BLaER1 (cell line): ENCODE results near the gene SLIT3.

ENCODE experiments used
- H3K27ac ChIP-seq: shearing (Covaris generic); formaldehyde crosslinking; 2 replicates; pipeline ENCODE4 v1.8.1; 2022
- H3K27me3 ChIP-seq: shearing (Covaris generic); formaldehyde crosslinking; 2 replicates; pipeline ENCODE4 v1.8.1; 2022
- H3K36me3 ChIP-seq: shearing (Covaris generic); formaldehyde crosslinking; 2 replicates; pipeline ENCODE4 v1.8.1; 2022
- H3K4me1 ChIP-seq: shearing (Covaris generic); formaldehyde crosslinking; 2 replicates; pipeline ENCODE4 v1.8.1; 2022
- H3K4me2 ChIP-seq: shearing (Covaris generic); formaldehyde crosslinking; 2 replicates; pipeline ENCODE4 v1.8.1; 2022
- H3K4me3 ChIP-seq: shearing (Covaris generic); formaldehyde crosslinking; 2 replicates; pipeline ENCODE4 v1.8.1; 2022
- H3K9ac ChIP-seq: shearing (Covaris generic); formaldehyde crosslinking; 2 replicates; pipeline ENCODE4 v1.8.1; 2022
- H3K9me3 ChIP-seq: shearing (Covaris generic); formaldehyde crosslinking; 2 replicates; pipeline ENCODE4 v1.8.1; 2022
- H4K20me1 ChIP-seq: shearing (Covaris generic); formaldehyde crosslinking; 2 replicates; pipeline ENCODE4 v1.8.1; 2022
- Cebpa-rat ChIP-seq: shearing (Covaris generic); IDR thresholded peaks from 2 replicates; pipeline ENCODE4 v1.8.1; 2022

Gene SLIT3

GRCh38 chr5:168693883-168694282 lies 607.1 kb downstream of the SLIT3 start:
- no peak overlapping the region for H3K9ac ChIP-seq
- no peak overlapping the region for H3K4me2 ChIP-seq
- no peaks in the 10 kb centered on the region for H3K4me1 ChIP-seq
- no peaks in the 10 kb centered on the region for H3K9me3 ChIP-seq
- H3K27me3 ChIP-seq: no peaks in the 10 kb centered on the region
- TF ChIP-seq Cebpa-rat: no peak
- no peaks in the 10 kb centered on the region for H4K20me1 ChIP-seq
- no peak overlapping the region for H3K27ac ChIP-seq
- H3K4me3 ChIP-seq: no peak overlapping the region
- H3K36me3 ChIP-seq: no peaks in the 10 kb centered on the region

- no peaks in the 10 kb centered on the region for H3K4me1 ChIP-seq
- H3K27me3 ChIP-seq: no peaks in the 10 kb centered on the region
- TF ChIP-seq Cebpa-rat: no peak
Measured at GRCh38 chr5:168693297-168693696, 607.6 kb downstream of the SLIT3 start.

GRCh38 chr5:168691891-168692290 lies 609.0 kb downstream of the SLIT3 start:
- H3K9me3 ChIP-seq: no peaks in the 10 kb centered on the region
- no peak overlapping the region for H3K27ac ChIP-seq
- no peaks in the 10 kb centered on the region for H3K27me3 ChIP-seq
- H3K36me3 ChIP-seq: no peaks in the 10 kb centered on the region
- no peak overlapping the region for H3K4me2 ChIP-seq
- no peak overlapping the region for H3K9ac ChIP-seq
- H3K4me1 ChIP-seq: no peaks in the 10 kb centered on the region
- H3K4me3 ChIP-seq: no peak overlapping the region
- no peaks in the 10 kb centered on the region for H4K20me1 ChIP-seq
- no peak for TF ChIP-seq Cebpa-rat

More at GRCh38 chr5:168693297-168693696, 607.6 kb downstream of the SLIT3 start:
- no peak overlapping the region for H3K27ac ChIP-seq
- H3K9me3 ChIP-seq: no peaks in the 10 kb centered on the region
- H3K9ac ChIP-seq: no peak overlapping the region
- no peaks in the 10 kb centered on the region for H4K20me1 ChIP-seq
- H3K4me3 ChIP-seq: no peak overlapping the region
- H3K4me2 ChIP-seq: no peak overlapping the region
- no peaks in the 10 kb centered on the region for H3K36me3 ChIP-seq

- no peaks in the 10 kb centered on the region for H3K9me3 ChIP-seq
- H3K4me1 ChIP-seq: no peaks in the 10 kb centered on the region
- H3K4me3 ChIP-seq: no peak overlapping the region
- H3K36me3 ChIP-seq: no peaks in the 10 kb centered on the region
- H3K27me3 ChIP-seq: no peaks in the 10 kb centered on the region
- TF ChIP-seq Cebpa-rat: no peak
- H3K9ac ChIP-seq: no peak overlapping the region
- no peak overlapping the region for H3K4me2 ChIP-seq
- H4K20me1 ChIP-seq: no peaks in the 10 kb centered on the region
- no peak overlapping the region for H3K27ac ChIP-seq
Measured at GRCh38 chr5:168689260-168689659, 611.7 kb downstream of the SLIT3 start.

GRCh38 chr5:168686837-168687236 lies 614.1 kb downstream of the SLIT3 start:
- Histone ChIP-seq H3K4me3 (no peak overlapping the region), H3K27ac (no peak overlapping the region)

GRCh38 chr5:168685566-168685965 lies 615.4 kb downstream of the SLIT3 start:
- no peaks in the 10 kb centered on the region for H3K9me3 ChIP-seq
- no peak overlapping the region for H3K4me3 ChIP-seq
- no peaks in the 10 kb centered on the region for H3K4me1 ChIP-seq
- H3K9ac ChIP-seq: no peak overlapping the region
- no peak overlapping the region for H3K4me2 ChIP-seq
- no peaks in the 10 kb centered on the region for H3K27me3 ChIP-seq
- H3K36me3 ChIP-seq: no peaks in the 10 kb centered on the region
- no peak for TF ChIP-seq Cebpa-rat
- no peak overlapping the region for H3K27ac ChIP-seq
- H4K20me1 ChIP-seq: no peaks in the 10 kb centered on the region

More at GRCh38 chr5:168686837-168687236, 614.1 kb downstream of the SLIT3 start:
- Histone ChIP-seq H3K4me1 (no peaks in the 10 kb centered on the region), H3K36me3 (no peaks in the 10 kb centered on the region), H3K9ac (no peak overlapping the region), H3K9me3 (no peaks in the 10 kb centered on the region), H3K27me3 (no peaks in the 10 kb centered on the region), H4K20me1 (no peaks in the 10 kb centered on the region), H3K4me2 (no peak overlapping the region)
- no peak for TF ChIP-seq Cebpa-rat

- TF ChIP-seq Cebpa-rat: no peak
- Histone ChIP-seq H3K4me2 (no peak overlapping the region), H3K9ac (no peak overlapping the region), H3K4me1 (no peaks in the 10 kb centered on the region), H3K27ac (no peak overlapping the region), H4K20me1 (no peaks in the 10 kb centered on the region), H3K27me3 (no peaks in the 10 kb centered on the region), H3K9me3 (no peaks in the 10 kb centered on the region), H3K36me3 (no peaks in the 10 kb centered on the region), H3K4me3 (no peak overlapping the region)
Measured at GRCh38 chr5:168683927-168684295, 617.0 kb downstream of the SLIT3 start.

- H3K36me3 ChIP-seq: no peaks in the 10 kb centered on the region
Measured at GRCh38 chr5:168683247-168683926, 617.6 kb downstream of the SLIT3 start.

GRCh38 chr5:168681556-168682183 lies 619.3 kb downstream of the SLIT3 start:
- no peaks in the 10 kb centered on the region for H3K36me3 ChIP-seq
- no peaks in the 10 kb centered on the region for H3K27me3 ChIP-seq
- no peak overlapping the region for H3K4me3 ChIP-seq
- no peak for TF ChIP-seq Cebpa-rat
- no peak overlapping the region for H3K4me2 ChIP-seq
- H3K27ac ChIP-seq: no peak overlapping the region
- no peaks in the 10 kb centered on the region for H4K20me1 ChIP-seq
- H3K9ac ChIP-seq: no peak overlapping the region
- no peaks in the 10 kb centered on the region for H3K4me1 ChIP-seq
- no peaks in the 10 kb centered on the region for H3K9me3 ChIP-seq

More at GRCh38 chr5:168683247-168683926, 617.6 kb downstream of the SLIT3 start:
- no peak overlapping the region for H3K4me3 ChIP-seq
- H3K9me3 ChIP-seq: no peaks in the 10 kb centered on the region
- no peaks in the 10 kb centered on the region for H3K4me1 ChIP-seq
- H4K20me1 ChIP-seq: no peaks in the 10 kb centered on the region
- no peak overlapping the region for H3K27ac ChIP-seq
- H3K27me3 ChIP-seq: no peaks in the 10 kb centered on the region
- no peak for TF ChIP-seq Cebpa-rat
- H3K4me2 ChIP-seq: no peak overlapping the region
- no peak overlapping the region for H3K9ac ChIP-seq

- H3K4me1 ChIP-seq: no peaks in the 10 kb centered on the region
- no peaks in the 10 kb centered on the region for H3K36me3 ChIP-seq
- no peak overlapping the region for H3K4me3 ChIP-seq
- H3K4me2 ChIP-seq: no peak overlapping the region
- no peaks in the 10 kb centered on the region for H3K27me3 ChIP-seq
- no peaks in the 10 kb centered on the region for H3K9me3 ChIP-seq
- no peak overlapping the region for H3K9ac ChIP-seq
- no peak for TF ChIP-seq Cebpa-rat
- H3K27ac ChIP-seq: no peak overlapping the region
- H4K20me1 ChIP-seq: no peaks in the 10 kb centered on the region
Measured at GRCh38 chr5:168680395-168680794, 620.5 kb downstream of the SLIT3 start.

- no peaks in the 10 kb centered on the region for H4K20me1 ChIP-seq
- no peak overlapping the region for H3K4me2 ChIP-seq
- no peaks in the 10 kb centered on the region for H3K4me1 ChIP-seq
- H3K27ac ChIP-seq: no peak overlapping the region
- no peaks in the 10 kb centered on the region for H3K36me3 ChIP-seq
- no peak overlapping the region for H3K4me3 ChIP-seq
- no peaks in the 10 kb centered on the region for H3K27me3 ChIP-seq
- H3K9me3 ChIP-seq: no peaks in the 10 kb centered on the region
- no peak overlapping the region for H3K9ac ChIP-seq
- TF ChIP-seq Cebpa-rat: no peak
Measured at GRCh38 chr5:168679515-168679920, 621.4 kb downstream of the SLIT3 start.
